NB4 (cell line): ENCODE results near the gene EDARADD.

Experiments used
- POLR2A ChIP-seq: IDR thresholded peaks from 2 replicates; pipeline ENCODE4 v1.6.1; 2011; ENCODE audit warnings: mild to moderate bottlenecking; ENCODE audit not compliant: insufficient read length; ENCODE audit errors: extremely low read depth
- TF ChIP-seq, protein P1 (sequence below): IDR thresholded peaks from one replicate; pipeline ENCODE4 v1.5.1; 2012; ENCODE audit warnings: low read depth, low read length
- TF ChIP-seq, protein P2 (sequence below): IDR thresholded peaks from 2 replicates; pipeline ENCODE4 v1.6.1; 2011; ENCODE audit warnings: low read depth, low read length

DNA sequence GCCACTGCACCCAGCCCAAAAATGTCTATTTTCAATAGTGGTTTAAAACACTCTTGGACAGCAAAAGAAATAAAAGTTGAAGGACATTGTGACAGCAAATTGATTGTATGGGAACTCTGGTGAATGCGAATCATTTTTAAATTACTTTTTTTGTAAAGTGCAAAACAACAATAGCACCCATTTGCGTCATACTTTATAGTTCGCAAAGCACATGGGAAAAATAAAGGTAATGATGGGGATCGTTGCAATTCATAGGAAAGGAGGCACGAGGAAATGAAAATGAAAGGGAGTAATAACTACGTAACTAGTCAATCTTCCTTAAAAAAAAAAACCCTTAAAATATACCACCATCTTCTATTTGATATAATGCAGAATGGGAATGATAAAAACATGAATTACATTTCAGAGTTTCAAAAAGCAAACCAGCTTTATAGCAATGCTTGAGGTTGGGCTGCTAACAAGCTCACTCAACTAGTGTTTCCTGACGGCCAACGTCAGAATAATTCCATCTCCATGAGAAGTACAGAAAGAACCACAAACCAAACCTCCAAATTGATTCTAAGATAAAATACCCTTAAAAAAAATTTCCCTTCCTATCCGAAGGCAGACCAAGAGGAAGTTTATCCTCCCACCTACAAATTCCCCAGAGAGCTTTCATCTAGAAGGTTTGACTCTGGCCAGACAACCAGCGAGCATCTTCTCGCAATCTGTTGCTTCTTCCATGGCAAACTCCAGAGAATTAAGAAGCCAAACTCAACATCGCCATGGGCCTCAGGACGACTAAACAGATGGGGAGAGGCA is at the start of gene EDARADD:
- TF ChIP-seq, protein P1, sequence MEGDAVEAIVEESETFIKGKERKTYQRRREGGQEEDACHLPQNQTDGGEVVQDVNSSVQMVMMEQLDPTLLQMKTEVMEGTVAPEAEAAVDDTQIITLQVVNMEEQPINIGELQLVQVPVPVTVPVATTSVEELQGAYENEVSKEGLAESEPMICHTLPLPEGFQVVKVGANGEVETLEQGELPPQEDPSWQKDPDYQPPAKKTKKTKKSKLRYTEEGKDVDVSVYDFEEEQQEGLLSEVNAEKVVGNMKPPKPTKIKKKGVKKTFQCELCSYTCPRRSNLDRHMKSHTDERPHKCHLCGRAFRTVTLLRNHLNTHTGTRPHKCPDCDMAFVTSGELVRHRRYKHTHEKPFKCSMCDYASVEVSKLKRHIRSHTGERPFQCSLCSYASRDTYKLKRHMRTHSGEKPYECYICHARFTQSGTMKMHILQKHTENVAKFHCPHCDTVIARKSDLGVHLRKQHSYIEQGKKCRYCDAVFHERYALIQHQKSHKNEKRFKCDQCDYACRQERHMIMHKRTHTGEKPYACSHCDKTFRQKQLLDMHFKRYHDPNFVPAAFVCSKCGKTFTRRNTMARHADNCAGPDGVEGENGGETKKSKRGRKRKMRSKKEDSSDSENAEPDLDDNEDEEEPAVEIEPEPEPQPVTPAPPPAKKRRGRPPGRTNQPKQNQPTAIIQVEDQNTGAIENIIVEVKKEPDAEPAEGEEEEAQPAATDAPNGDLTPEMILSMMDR, result no peak
- TF ChIP-seq, protein P2, sequence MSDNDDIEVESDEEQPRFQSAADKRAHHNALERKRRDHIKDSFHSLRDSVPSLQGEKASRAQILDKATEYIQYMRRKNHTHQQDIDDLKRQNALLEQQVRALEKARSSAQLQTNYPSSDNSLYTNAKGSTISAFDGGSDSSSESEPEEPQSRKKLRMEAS, result no peak
- no peak for TF ChIP-seq POLR2A
